NCI-H2196 treated with DMSO at 0.1 percent for 48 hours (cell line): ENCODE measurements around the gene TCEANC2.

Source experiments
- DNase-seq: peaks from one replicate; lab custom pipeline; 2025; ENCODE audit not compliant: unreplicated experiment; lab: John Stamatoyannopoulos, UW

The TCEANC2 gene

GRCh38 chr1:54134295-54134694, 80.9 kb downstream of the TCEANC2 start:
- no peak for DNase-seq

DNA sequence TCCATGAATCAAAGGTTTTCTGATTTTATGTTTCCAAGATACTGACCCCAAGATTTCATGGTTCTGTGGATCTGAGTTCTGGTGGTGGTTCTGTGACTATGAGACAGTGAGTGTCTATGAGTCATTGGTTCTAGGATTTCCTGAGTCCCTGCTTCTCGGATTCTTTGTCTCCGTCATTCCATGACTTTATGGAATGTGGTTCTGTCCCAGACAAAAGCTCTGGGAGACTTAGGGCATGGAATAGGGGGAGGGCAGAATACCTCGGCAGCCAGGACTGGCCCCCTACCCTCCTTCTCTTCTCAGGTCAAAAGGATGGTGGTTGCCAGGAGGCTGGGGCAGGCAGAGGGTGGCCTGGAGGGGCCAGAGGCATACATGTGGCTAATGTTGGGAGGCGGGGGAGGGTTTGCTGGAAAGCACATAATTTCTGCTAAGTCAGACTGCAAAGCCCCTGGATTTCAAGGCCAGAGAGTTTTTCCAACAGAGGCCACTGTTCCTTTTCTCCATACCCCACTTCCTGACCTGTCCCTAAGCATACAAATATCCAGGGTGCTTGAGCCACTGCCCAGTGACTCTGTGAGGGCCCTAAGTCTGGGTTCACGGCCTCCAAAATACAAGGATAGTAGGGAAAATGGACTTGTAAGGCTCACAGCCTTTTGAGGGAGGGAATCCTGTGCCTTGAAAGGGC, 82.2 kb downstream of the TCEANC2 start:
- DNase-seq = no peak

- DNase-seq = no peak
Observed at GRCh38 chr1:54136269-54136896, 83.0 kb downstream of the TCEANC2 start.

GRCh38 chr1:54136963-54137533, 83.6 kb downstream of the TCEANC2 start:
- no peak for DNase-seq

GRCh38 chr1:54137534-54138061, 84.2 kb downstream of the TCEANC2 start:
- DNase-seq = no peak

DNA sequence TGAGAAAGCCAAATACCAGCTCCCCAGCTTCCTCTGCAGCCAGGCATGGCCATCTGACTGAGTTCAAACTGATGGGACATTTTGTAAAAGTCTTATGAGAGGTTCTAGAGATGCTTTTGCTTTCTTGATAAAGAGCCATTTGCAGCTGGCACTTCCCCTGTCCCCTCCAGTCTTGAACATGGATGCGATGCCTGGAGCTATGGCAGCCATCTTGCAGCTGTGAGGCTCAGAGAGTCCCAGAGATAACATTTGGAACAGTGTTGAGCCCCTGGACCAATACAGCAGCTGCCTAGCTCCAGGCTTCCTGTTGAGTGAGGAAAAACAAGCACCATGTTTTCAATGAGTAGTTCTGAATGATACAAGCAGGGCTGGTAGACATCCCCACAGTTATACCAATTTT, 85.6 kb downstream of the TCEANC2 start:
- DNase-seq = no peak

DNA sequence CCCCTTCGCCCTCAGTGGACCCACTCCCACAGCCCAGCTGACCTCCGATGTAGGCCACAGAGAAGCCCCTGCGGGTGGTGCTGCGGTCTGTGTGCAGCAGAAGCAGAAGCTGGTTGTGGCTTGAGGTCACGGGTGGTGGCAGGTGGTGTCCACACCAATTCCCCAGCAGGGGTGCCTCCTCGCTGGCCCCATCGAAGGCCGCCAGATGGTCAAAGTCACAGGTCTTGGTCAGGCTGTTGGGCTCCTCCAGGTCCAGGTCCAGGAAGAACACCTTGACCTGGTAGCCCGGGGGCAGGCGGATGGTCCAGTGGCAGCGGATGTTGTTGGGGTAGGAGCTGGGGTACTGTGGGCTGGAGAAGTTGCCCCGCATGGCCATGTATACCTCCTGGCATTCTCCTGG, 86.3 kb downstream of the TCEANC2 start:
- DNase-seq = no peak

- DNase-seq = no peak
Observed at GRCh38 chr1:54142146-54142900, 88.9 kb downstream of the TCEANC2 start.

DNA sequence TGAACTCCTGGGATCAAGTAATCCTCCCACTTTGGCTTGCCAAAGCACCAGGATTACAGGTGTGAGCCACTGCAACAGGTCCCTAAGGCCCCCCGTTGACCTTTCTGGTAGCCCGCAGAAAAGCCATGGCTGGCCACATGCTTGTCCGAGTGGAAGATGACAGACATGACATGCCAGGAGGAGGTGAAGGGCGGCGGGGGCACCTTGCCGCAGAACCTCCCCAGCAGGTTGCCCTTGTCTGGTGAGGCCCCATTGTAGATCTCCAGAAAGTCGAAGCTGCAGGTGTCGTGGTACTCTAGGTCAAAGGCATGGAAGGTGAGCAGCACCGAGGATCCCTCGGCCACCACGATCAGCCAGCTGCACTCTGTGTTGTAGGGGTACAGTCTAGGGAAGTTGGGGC, 91.0 kb downstream of the TCEANC2 start:
- DNase-seq = no peak

- DNase-seq = no peak
Observed at GRCh38 chr1:54149734-54150133, 96.3 kb downstream of the TCEANC2 start.

GRCh38 chr1:54151013-54151412, 97.6 kb downstream of the TCEANC2 start:
- no peak for DNase-seq

DNA sequence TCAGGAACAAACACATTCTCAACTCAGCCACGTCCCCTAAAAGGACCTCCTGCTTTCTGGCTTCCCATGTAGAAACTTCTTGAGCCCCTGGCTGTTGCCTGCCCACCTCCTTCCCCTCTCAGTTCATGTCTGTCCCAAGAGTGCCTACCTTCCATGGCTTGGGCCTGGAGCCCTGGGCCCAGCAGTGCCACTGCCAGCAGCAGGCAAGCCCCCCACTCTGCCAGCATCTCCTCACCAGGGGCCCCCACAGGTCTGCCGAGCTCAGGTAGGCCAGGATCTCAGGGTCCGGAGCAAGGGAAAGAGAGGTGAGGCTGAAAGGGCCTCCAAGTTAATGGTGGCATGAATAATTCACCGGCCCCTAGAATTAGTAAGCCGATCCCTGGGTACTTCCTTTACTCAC, 99.3 kb downstream of the TCEANC2 start, which contains the start of gene CDCP2:
Gene CDCP2, minus strand, starts transcription at position 305 of the 400 bp plus-strand sequence. Its CDS starts 78 bp downstream, at position 227.
- no peak for DNase-seq

DNA sequence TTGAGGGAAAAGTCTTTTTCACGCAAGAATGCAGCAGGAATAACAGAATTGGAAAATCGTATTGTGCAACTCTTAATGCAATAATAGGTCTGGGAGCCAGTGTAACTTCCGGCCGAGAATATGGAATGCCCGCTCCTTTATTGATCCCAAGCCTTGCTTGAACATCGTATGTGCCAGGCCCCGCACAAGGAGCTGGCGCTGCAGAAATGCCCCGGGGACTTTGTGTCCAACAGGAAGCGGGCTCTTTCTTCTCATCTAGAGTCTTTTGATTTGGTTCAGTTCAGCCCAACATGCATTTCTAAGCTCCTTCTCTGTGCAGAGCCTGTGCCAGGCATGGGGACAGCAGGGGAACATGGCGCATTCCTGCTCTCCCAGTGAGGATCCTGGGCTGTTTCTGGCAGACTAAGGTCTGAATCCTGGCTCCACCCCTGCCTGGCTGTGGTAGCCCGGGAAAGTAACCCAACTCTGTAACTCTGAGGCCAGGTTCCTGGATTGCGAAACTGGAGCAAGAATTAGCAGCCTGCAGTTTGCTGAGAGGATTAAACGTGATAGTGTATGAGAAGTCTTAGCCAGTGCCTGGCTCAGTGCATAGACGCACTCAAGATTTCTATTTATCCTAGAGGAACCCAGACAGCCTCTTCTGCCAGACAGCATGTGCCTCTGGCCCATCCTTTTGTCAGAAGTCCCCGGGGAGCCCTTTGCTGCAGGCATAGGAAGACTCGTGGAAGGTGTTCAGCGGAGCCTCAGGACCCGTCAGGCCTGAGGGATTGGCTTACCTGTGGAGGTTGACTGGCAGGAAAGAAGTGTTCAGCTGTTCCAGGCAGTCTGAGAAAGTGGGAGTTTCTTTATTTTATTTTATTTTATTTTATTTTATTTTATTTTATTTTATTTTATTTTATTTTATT, 100.4 kb downstream of the TCEANC2 start:
- no peak for DNase-seq
